GM20431 (cell line): ENCODE results near the gene FOXO3.

ENCODE experiments used
- in situ Hi-C: fragments of 300-500 bp; cut with MseI, MboI; formaldehyde crosslinking; loops from one replicate; pipeline ENCODE4 v1.15.0; 2020; ENCODE audit warnings: low sequenced_read_pairs; ENCODE audit not compliant: unreplicated experiment

FOXO3 gene

DNA sequence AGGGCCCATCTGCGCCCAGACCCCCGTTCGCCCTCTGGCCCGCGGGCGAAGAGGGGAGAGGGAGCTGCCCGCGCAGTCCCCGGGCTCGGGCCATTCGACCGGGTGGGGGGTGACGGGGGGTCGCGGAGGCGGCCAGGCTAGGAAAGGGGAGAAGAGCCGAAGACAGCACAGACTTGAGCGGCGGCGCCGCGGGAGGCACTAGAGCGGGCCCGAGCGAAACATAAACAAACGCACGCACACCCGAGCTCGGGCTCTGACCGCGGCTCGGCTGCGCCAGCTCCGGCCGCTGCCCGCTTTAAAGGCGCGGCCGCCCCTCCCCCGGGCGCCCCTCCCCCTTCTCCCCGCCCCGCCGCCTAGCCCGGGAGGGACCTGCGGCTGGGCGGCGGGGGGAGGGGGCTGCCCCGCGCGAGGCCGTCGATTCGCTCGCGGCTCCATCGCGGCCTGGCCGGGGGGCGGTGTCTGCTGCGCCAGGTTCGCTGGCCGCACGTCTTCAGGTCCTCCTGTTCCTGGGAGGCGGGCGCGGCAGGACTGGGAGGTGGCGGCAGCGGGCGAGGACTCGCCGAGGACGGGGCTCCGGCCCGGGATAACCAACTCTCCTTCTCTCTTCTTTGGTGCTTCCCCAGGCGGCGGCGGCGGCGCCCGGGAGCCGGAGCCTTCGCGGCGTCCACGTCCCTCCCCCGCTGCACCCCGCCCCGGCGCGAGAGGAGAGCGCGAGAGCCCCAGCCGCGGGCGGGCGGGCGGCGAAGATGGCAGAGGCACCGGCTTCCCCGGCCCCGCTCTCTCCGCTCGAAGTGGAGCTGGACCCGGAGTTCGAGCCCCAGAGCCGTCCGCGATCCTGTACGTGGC lies at the start of gene FOXO3:
TSS of gene FOXO3 (plus strand) at position 455 of the 846 bp plus-strand sequence. CDS start at position 747, 292 bp downstream.
- in situ Hi-C loops = no loop called here

- in situ Hi-C loops = no loop called here
Observed at GRCh38 chr6:108518714-108519576, 41.8 kb upstream of the FOXO3 start.

DNA sequence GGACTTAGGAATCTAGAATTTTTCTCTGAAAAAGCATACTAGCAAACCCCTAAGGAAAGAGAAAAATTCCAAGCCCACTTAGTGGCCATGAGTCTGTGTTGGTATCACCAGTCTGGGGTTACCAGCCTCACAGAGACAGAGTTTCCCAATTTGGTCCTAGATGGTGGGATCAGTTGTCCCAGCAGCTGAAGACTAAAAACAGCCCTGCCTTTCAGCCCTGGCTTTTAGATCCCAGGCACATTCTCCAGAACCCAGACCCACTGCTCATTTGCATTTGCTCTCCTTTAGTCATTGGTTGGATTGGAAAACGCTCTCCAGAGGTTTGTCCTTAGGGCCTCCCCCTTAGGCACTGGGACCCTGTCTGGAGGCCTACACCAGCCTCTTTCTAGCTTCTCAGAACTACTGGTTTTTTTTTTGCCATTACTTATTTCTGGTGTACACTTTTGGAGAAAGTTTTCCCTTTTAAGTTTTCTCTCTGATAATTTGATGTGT lies 39.1 kb upstream of the FOXO3 start:
- in situ Hi-C loops = no loop called here

GRCh38 chr6:108523697-108524096 lies 37.0 kb upstream of the FOXO3 start:
- in situ Hi-C loops = no loop called here

GRCh38 chr6:108524528-108525248 lies 36.0 kb upstream of the FOXO3 start:
- in situ Hi-C loops = loop anchor here (25.0 kb wide), 1 partner anchor 263 kb away; no protein-coding TSS in a partner anchor

DNA sequence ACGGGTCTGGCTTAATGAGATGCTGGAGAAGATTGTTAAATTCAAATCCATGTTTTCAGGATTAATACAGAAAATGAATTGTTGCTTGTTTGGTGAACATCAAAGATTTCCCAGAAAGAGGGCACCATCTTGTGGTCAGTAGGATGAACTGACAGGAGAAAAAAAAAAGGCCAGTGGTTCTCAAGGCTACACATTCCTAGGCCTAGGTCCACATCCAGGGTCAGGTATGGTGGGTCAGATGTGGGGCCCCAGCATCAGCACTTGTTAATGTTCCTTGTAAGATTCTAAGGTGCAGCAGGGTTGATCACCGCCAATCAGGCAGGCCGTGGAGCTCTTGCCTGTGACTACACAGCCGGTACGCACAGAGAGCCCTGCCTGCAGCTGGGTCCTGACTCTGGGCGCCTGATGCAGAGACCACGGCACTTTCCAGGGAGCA lies 34.0 kb upstream of the FOXO3 start:
- in situ Hi-C loops = loop anchor here (25.0 kb wide), 1 partner anchor 261 kb away; no protein-coding TSS in a partner anchor

- in situ Hi-C loops = loop anchor here (25.0 kb wide), 1 partner anchor 258 kb away; no protein-coding TSS in a partner anchor
Observed at GRCh38 chr6:108528878-108529277, 31.8 kb upstream of the FOXO3 start.

DNA sequence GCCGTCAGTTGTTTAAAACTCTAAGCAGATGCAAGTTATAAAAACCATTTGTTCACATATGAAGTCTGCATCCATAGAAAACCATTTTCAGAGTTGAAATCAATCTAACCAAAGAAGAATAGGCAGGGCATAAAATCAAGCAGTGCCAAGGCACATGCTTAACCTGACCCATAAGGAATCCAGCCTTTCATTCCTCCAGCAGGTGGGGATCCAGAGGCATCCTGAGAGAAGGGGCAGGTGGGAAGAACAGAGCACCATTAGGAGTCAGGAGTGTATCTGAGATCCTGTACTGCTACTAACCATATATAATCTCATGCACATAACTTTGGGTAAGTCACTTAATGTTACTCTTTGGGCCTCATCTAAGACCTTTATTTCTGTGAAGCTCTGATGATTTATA lies 29.4 kb upstream of the FOXO3 start:
- in situ Hi-C loops = loop anchor here (25.0 kb wide), 1 partner anchor 256 kb away; no protein-coding TSS in a partner anchor

GRCh38 chr6:108535114-108535742 lies 25.5 kb upstream of the FOXO3 start:
- in situ Hi-C loops = loop anchor here (25.0 kb wide), 1 partner anchor 252 kb away; no protein-coding TSS in a partner anchor

- in situ Hi-C loops = loop anchor here (25.0 kb wide), 1 partner anchor 251 kb away; no protein-coding TSS in a partner anchor
Observed at GRCh38 chr6:108535920-108536535, 24.7 kb upstream of the FOXO3 start.

GRCh38 chr6:108541843-108542759 lies 18.6 kb upstream of the FOXO3 start:
- in situ Hi-C loops = loop anchor here (10.0 to 25.0 kb wide), 2 partner anchors 245 to 523 kb away; no protein-coding TSS in a partner anchor

GRCh38 chr6:108543175-108543940 lies 17.4 kb upstream of the FOXO3 start:
- in situ Hi-C loops = loop anchor here (10.0 to 25.0 kb wide), 2 partner anchors 244 to 521 kb away; no protein-coding TSS in a partner anchor

DNA sequence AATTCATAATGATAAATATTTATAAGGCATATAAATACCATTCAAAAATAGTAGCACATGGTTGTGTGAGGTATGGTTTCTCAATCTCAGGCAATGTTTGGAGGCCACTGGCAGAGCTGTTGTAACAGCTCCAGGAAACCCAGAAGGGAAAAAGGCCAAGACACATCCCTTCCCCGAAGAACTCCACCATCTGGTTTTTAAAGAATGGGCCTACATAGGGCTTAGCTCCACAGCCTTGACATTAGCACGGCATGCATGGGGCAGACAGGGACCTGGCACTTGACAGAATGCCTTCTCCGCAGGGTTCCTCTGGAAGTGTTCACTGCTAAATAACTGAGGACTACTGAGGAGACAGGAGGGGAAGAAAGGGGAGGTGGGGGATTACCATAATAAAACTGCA lies 16.1 kb upstream of the FOXO3 start:
- in situ Hi-C loops = loop anchor here (10.0 to 25.0 kb wide), 2 partner anchors 243 to 520 kb away; no protein-coding TSS in a partner anchor

DNA sequence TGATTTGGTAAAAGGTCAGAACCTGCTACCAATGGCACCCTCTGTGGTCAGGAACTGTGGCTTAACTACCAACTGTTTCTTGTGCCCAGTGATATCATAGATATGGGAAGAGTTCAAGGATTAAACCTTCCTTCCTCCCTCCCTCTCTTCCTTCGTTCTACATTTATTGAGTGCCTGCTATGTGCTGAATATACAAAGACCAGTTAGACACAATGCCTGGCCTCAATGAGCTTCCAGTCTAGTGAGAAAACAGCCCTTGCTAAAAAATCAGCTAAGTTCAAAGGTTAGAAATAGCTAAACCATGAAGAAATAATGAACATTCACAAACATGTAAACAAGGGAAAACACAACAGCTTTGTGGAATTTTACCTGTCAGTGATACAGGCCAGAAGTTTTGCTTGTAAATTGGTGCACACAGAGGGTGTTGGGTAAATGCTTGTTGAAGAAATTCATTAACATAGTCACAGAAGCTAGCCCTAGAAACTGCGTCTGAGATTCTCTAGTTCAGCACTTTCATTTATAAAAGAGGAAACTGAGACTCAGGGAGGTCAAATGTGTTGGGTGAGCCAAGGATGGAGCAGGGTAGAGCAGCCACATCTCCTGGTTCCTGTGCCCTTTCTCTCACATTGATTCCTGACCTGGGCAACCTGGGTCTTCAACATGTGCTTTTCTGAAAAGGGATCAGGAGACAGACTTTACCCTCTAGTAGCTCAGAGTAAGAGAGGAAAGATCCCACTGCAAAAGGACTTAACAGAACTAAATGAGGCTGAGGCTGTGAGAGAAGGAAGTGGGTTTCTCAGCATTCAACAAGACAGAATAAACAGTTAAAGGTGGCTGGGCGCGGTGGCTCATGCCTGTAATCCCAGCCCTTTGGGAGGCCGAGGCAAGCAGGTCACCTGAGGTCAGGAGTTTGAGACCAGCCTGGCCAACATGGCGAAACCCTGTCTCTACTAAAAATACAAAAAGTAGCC lies 14.4 kb upstream of the FOXO3 start:
- in situ Hi-C loops = loop anchor here (10.0 to 25.0 kb wide), 2 partner anchors 241 to 518 kb away; no protein-coding TSS in a partner anchor

- in situ Hi-C loops = loop anchor here (10.0 to 25.0 kb wide), 2 partner anchors 238 to 516 kb away; no protein-coding TSS in a partner anchor
Observed at GRCh38 chr6:108549241-108549640, 11.5 kb upstream of the FOXO3 start.
